ENCODE data around the gene IGF2BP2. TPM values are rescaled to one million over a fixed set of nuclear protein-coding genes. Genes with fewer than 3 reads are reported as not detected.

IGF2BP2 gene
- total RNA-seq, 2 donors from 2014 or later = 11.0 to 19.2 TPM

DNA sequence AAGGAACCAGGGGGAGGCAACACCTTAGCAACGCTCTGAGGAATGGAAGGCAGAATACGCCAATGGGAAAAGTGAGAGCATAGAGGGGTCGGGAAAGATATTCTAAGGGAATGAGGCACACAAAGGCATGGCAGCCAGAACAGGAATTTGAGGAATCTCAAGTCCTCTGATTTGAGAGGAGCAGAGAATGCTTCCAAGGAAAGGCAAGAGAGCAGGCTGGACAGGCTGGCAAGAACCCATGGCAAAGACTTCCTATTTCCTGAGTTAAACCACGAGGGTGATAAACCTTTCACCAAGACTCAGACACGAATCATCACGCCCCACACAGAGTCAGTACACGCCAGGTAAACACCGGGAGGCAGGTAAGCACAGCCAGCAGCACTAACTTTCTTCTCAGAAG lies 109.8 kb downstream of the IGF2BP2 start:
- no peak for DNase-seq (ENCODE audit: low spot score)
- Histone ChIP-seq H3K27ac (no peak overlapping the region), H3K4me1 (no peaks in the 10 kb centered on the region), H3K4me3 (no peak overlapping the region), H3K9me3 (no peaks in the 10 kb centered on the region), H3K27me3 (no peaks in the 10 kb centered on the region), H3K36me3 (no peaks in the 10 kb centered on the region)
- TF ChIP-seq, protein P1, sequence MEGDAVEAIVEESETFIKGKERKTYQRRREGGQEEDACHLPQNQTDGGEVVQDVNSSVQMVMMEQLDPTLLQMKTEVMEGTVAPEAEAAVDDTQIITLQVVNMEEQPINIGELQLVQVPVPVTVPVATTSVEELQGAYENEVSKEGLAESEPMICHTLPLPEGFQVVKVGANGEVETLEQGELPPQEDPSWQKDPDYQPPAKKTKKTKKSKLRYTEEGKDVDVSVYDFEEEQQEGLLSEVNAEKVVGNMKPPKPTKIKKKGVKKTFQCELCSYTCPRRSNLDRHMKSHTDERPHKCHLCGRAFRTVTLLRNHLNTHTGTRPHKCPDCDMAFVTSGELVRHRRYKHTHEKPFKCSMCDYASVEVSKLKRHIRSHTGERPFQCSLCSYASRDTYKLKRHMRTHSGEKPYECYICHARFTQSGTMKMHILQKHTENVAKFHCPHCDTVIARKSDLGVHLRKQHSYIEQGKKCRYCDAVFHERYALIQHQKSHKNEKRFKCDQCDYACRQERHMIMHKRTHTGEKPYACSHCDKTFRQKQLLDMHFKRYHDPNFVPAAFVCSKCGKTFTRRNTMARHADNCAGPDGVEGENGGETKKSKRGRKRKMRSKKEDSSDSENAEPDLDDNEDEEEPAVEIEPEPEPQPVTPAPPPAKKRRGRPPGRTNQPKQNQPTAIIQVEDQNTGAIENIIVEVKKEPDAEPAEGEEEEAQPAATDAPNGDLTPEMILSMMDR (IDR thresholded peaks at IDR 0.05) = no peak

DNA sequence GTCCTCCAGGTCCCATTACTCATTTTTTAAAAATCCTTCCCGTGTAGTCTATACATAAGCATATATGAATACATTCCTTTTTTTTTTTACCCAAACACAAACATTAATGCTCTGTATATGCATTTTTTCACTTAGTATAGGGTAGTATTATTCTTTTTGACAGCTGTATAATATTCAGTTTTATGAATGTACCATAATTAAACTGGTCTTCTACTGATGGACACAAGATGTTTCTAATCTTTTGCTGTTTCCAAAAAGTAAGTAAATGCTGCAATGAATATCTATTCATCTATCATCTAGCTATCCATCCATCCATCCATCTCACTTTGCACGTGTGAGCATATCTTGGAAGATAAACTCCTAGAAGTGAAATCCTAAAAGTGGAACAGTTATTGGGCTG lies 110.8 kb downstream of the IGF2BP2 start:
- H3K27ac ChIP-seq = no peak overlapping the region
- no peaks in the 10 kb centered on the region for H3K27me3 ChIP-seq
- DNase-seq (ENCODE audit: low spot score) = no peak
- H3K9me3 ChIP-seq = no peaks in the 10 kb centered on the region
- H3K4me3 ChIP-seq = no peak overlapping the region
- H3K36me3 ChIP-seq = no peaks in the 10 kb centered on the region
- no peaks in the 10 kb centered on the region for H3K4me1 ChIP-seq
- TF ChIP-seq, protein P1 (IDR thresholded peaks at IDR 0.05) = no peak

DNA sequence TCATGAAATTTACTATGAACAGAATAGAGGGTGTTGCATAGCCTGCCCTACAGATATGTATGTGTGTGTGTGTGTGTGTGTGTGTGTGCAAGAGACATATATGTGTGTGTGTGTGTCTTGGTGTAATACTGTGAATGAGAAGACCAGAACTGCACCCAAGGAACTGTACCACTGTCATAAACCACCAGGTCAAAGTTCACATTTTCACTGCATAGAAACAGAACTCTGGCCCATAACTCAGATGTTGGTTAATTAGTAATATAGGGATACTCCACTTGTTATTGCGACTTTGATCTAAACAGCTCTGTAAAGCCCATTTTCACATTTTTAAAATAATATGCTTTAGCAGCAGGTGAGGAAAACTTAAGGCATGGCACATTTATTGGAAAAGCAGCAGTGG lies 111.8 kb downstream of the IGF2BP2 start:
- Histone ChIP-seq H3K27ac (no peak overlapping the region), H3K4me3 (no peak overlapping the region), H3K27me3 (no peaks in the 10 kb centered on the region), H3K4me1 (no peaks in the 10 kb centered on the region), H3K9me3 (no peaks in the 10 kb centered on the region), H3K36me3 (no peaks in the 10 kb centered on the region)
- no peak for DNase-seq (ENCODE audit: low spot score)
- TF ChIP-seq, protein P1 (IDR thresholded peaks at IDR 0.05) = no peak

DNA sequence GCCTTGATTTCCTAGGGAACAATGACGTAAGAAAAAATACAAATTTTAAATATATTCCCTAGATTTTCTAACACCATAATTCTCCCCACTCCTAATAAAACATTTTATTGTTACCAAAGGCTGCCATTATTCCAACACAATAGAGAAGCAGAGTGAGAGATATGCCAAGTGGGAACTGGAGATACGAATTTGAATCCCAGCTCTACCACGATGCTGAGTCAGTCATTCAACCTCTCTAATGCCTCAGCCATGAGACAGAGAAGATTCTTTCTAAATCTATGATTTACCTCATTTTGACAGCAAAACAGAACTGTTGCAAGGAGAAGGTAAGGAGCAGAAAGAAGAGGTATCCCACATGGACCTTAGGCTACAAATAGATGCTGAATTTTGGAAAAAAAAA lies 112.5 kb downstream of the IGF2BP2 start:
- H3K4me1 ChIP-seq = no peaks in the 10 kb centered on the region
- H3K4me3 ChIP-seq = no peak overlapping the region
- no peak for DNase-seq (ENCODE audit: low spot score)
- no peak overlapping the region for H3K27ac ChIP-seq
- H3K9me3 ChIP-seq = no peaks in the 10 kb centered on the region
- TF ChIP-seq, protein P1 (IDR thresholded peaks at IDR 0.05) = no peak
- no peaks in the 10 kb centered on the region for H3K36me3 ChIP-seq
- H3K27me3 ChIP-seq = no peaks in the 10 kb centered on the region

DNA sequence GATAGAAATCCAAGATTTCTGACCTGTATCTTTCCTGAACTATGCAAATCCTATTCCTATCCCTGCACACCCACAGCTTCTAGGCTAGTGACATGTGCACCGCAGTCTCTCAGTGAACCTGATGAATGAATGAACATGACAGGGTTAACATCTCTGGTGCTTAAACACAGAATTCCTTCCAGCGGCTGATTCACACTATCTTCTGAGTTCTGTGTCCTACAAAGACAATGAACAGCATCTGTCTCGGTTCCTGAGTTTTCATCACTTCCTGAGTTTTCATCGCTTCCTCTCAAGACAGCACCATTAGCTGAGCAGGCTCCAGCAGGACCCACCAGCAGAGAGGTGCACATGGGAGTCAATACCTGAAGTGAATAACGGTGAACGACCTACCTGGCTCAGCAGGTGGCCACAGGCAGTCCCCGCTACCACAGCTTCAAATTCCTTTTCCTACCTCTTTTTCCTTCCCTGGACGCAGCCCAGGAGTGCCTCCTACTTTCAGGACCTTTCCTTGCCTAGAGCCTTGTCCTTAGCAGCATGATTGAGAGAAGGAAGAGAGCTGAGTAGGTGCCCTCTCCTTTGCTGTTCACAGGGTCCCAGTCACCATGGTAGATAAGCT lies 113.5 kb downstream of the IGF2BP2 start:
- TF ChIP-seq, protein P1 (IDR thresholded peaks at IDR 0.05) = no peak
- no peaks in the 10 kb centered on the region for H3K4me1 ChIP-seq
- H3K36me3 ChIP-seq = no peaks in the 10 kb centered on the region
- no peaks in the 10 kb centered on the region for H3K9me3 ChIP-seq
- no peak overlapping the region for H3K27ac ChIP-seq
- no peak for DNase-seq (ENCODE audit: low spot score)
- H3K4me3 ChIP-seq = no peak overlapping the region
- H3K27me3 ChIP-seq = no peaks in the 10 kb centered on the region
